Measurements from ENCODE around the gene CHD1L. TPM values are rescaled to one million over a fixed set of nuclear protein-coding genes. Genes with fewer than 3 reads are reported as not detected.

CHD1L gene
- total RNA-seq, 1 experiment from 2014 or later, result 63.9 TPM

DNA sequence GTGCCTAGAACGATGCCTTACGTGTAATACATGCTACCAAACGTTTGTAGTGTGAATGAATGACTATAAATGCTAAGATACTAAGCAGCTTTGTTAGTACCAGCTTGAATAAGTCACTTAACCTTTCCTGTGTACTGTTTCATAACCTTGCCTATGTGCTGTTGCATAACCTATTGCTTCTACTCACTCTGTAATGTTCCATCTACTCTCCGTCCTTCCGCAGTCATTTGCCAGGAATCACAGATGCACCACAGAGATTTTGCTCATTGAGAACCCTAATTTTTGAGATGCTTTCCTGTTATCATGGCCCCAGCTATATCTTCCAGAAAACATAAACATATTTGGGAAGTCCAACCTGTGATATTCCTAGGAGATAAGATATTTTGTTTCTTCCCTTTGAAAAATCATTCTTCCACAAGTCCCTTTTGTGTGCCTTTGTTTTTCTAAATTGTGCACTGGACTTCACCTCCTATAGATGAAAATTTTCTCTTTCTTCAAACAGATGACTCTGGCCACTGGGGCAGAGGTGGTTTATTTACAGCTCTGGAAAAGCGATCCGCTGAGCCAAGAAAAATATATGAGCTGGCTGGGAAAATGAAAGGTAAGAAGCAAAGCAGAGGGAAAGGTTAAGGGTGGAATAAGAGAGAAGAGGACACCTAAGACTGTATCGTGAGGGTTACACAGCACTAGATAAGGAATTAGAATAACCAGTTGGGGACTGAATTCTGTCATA is 44.8 kb downstream of the CHD1L start:
- POLR2A ChIA-PET (ENCODE audit: unreplicated experiment), result interaction anchor here (0.6 kb wide), 1 partner anchor 231 kb away, joined by 5 read pairs; no protein-coding TSS in a partner anchor
- H3K9me2 ChIP-seq (replicated peaks; ENCODE audit: low read length), result no peaks in the 10 kb centered on the region
- TF ChIP-seq EZH2 (IDR thresholded peaks at IDR 0.05; ENCODE audit: low read length, unreplicated experiment), result no peak
- TF ChIP-seq EZH2phosphoT487 (IDR thresholded peaks at IDR 0.05; ENCODE audit: borderline replicate concordance, low read length), result no peak
- no peak for TF ChIP-seq CTCF (conservative IDR thresholded peaks at IDR 0.05; ENCODE audit: low read depth, low read length)
- ATAC-seq (peak; percentile 34), DNase-seq (peak; percentile 37)
- peak overlapping the region; percentile 67 for H3K27ac ChIP-seq (ENCODE audit: low read length)
- peaks cover 92% of the 10 kb centered on the region for H3K36me3 ChIP-seq (ENCODE audit: low read depth, low read length)
- peak overlapping the region; percentile 26; the same call in 1 of the 2 replicates for H3K9ac ChIP-seq (ENCODE audit: low read length)
- peaks cover 21% of the 10 kb centered on the region for H3K4me1 ChIP-seq (ENCODE audit: insufficient read depth, low read length)
- H3K27me3 ChIP-seq (ENCODE audit: low read length), result no peaks in the 10 kb centered on the region
- H4K20me1 ChIP-seq (ENCODE audit: low read length), result no peaks in the 10 kb centered on the region
- no TSS peak for BruUV-seq (replicated peaks)
- no peaks in the 10 kb centered on the region for H3F3A ChIP-seq (ENCODE audit: low read length, unreplicated experiment)
- peak overlapping the region; percentile 25; the same call in 1 of the 2 replicates for H3K4me2 ChIP-seq (ENCODE audit: low read length)
- no peak overlapping the region for H2AFZ ChIP-seq (ENCODE audit: low read length)
- H3K4me3 ChIP-seq (ENCODE audit: low read length), result no peak overlapping the region
- intact Hi-C loops (cut with micrococcal nuclease), result loop anchor here (5.0 kb wide), 1 partner anchor 105 kb away; no protein-coding TSS in a partner anchor
- H3K79me2 ChIP-seq (ENCODE audit: low read length), result no peaks in the 10 kb centered on the region
- no peaks in the 10 kb centered on the region for H3K9me3 ChIP-seq (ENCODE audit: low read length)
- CTCF ChIA-PET, result no interaction called here

- peak overlapping the region; percentile 2 for H3K4me3 ChIP-seq (ENCODE audit: low read length)
- no peaks in the 10 kb centered on the region for H3F3A ChIP-seq (ENCODE audit: low read length, unreplicated experiment)
- H2AFZ ChIP-seq (ENCODE audit: low read length), result no peak overlapping the region
- POLR2A ChIA-PET (ENCODE audit: unreplicated experiment), result no interaction called here
- peaks cover 93% of the 10 kb centered on the region for H3K36me3 ChIP-seq (ENCODE audit: low read depth, low read length)
- no peaks in the 10 kb centered on the region for H3K79me2 ChIP-seq (ENCODE audit: low read length)
- peak; percentile 91 for ATAC-seq
- H4K20me1 ChIP-seq (ENCODE audit: low read length), result no peaks in the 10 kb centered on the region
- H3K9me3 ChIP-seq (ENCODE audit: low read length), result no peaks in the 10 kb centered on the region
- H3K9ac ChIP-seq (ENCODE audit: low read length), result peak overlapping the region; percentile 76
- DNase-seq, result peak; percentile 93
- no peaks in the 10 kb centered on the region for H3K27me3 ChIP-seq (ENCODE audit: low read length)
- peak overlapping the region; percentile 40 for H3K4me2 ChIP-seq (ENCODE audit: low read length)
- no peaks in the 10 kb centered on the region for H3K9me2 ChIP-seq (replicated peaks; ENCODE audit: low read length)
- intact Hi-C loops (cut with micrococcal nuclease), result loop anchor here (2.0 to 5.0 kb wide), 2 partner anchors 17 to 180 kb away; no protein-coding TSS in a partner anchor
- TF ChIP-seq EZH2 (IDR thresholded peaks at IDR 0.05; ENCODE audit: low read length, unreplicated experiment) (no peak), CTCF (conservative IDR thresholded peaks at IDR 0.05; ENCODE audit: low read depth, low read length) (no peak), EZH2phosphoT487 (IDR thresholded peaks at IDR 0.05; ENCODE audit: borderline replicate concordance, low read length) (no peak)
- CTCF ChIA-PET, result interaction anchor here (1.0 kb wide), 1 partner anchor 18 kb away, joined by 4 read pairs; no protein-coding TSS in a partner anchor
- peaks cover 30% of the 10 kb centered on the region for H3K4me1 ChIP-seq (ENCODE audit: insufficient read depth, low read length)
- peak overlapping the region; percentile 94 for H3K27ac ChIP-seq (ENCODE audit: low read length)
- no TSS peak for BruUV-seq (replicated peaks)
These were observed 49.5 kb downstream of the CHD1L start for GRCh38 chr1:147292012-147292411.

Measured in PC-3 (cell line).